GM21360 (cell line): Measurements from ENCODE around the gene CTSH.
"Not testable (repeated sequence)": the region's sequence is repeated elsewhere in the genome, so short reads cannot be mapped to it uniquely, and the experiment has no call there.

Experiments used
- ATAC-seq: cut with Tn5 transposase; IDR thresholded peaks from one replicate; pipeline ENCODE4 v1.9.1; 2021; ENCODE audit warnings: mild to moderate bottlenecking, moderate library complexity; ENCODE audit not compliant: unreplicated experiment

Gene CTSH

DNA sequence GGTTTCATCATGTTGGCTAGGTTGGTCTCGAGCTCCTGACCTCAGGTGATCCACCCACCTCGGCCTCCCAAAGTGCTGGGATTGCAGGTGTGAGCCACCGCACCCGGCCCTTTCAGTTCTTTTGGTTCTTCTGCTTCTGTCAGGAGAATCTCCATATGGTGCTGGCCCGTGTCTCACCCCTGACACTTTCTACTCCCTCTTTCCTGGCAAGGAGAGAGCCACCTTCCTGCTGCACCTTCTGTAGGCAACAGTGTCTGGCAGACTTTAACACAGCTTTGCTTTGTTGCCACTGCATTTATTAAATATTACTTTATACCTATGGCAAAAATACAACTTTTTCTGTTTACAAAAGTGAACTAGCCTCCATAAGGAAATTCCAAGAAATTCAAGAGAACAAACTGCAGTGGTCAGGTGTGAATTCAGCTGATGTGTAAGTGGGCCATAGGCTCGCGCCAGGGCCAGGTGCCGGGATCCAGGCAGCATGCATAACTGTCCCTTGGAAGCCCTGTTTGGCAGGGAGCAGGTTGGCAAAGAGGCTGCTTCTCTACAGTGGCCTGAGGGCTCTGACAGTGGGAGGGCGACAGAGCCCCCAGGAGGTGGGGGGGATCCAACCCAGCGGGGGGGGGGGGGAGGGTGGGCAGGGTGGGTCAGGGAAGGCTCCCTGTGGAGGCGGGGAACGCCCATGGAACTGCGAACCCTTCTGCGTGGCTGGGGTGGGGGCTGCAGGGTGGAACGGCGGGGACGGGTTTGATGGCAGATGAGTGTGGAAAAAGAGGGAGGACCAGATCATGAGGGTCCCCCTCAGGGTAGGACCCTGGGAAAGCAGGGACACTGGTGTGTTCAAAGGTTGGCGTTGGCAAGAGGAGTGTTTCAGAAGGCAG, 21.1 kb downstream of the CTSH start:
- no peak for ATAC-seq

DNA sequence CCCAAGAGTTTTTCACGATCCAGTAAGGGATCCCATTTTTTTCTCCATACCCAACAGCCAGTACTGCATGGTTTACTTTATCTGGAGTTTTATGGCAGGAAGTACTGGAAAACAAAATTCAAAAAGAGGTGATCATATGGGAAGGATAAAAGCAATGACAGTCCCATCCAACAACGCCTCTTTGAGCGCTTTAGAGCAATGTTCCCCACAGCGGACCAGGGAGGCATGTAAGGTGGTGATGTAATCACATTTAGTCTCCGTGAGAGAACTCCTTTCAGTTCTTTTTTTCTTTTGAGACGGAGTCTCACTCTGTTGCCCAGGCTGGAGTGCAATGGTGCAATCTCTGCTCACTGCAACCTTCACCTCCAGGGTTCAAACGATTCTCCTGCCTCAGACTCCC, 21.8 kb downstream of the CTSH start:
- ATAC-seq = no peak

DNA sequence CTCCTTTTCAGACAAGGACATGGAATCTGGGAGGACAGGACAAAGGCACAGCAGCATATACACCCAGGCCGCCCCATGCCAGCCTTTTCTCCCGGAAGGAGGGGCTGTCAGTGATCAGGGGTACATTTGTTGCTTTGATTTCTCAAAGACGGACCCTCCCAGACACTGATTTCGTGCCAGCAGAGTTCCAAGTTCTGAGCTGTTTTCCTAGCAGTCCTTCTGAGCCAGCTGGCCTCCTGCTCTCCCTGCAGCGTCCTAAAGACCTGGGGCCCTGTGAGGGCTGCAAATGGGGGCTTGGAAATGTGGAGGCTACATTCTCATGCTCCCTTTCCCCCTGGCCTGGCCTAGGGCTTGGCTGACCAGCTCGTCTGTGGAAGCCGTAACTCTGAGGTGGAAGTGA, 22.3 kb downstream of the CTSH start:
- no peak for ATAC-seq

DNA sequence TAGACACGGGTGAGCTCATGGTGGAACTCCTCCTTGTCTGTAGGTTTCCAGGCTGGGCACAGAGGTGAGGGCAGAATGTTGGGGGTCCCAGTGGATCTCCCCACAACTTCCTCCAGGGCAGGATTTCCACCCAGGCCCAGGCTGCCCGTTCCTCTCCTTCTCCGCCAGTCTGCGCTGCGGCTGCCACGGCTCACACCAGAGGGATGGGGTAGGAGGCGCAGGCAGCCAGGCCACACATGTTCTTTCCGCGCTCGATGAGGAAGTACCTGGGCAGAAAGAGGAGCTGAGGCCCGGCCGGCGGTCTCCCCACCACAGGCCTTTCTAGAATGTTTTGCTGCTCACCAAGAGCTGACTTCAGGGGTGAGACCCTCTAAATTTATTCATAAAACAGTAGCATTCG, 22.9 kb downstream of the CTSH start:
- no peak for ATAC-seq

DNA sequence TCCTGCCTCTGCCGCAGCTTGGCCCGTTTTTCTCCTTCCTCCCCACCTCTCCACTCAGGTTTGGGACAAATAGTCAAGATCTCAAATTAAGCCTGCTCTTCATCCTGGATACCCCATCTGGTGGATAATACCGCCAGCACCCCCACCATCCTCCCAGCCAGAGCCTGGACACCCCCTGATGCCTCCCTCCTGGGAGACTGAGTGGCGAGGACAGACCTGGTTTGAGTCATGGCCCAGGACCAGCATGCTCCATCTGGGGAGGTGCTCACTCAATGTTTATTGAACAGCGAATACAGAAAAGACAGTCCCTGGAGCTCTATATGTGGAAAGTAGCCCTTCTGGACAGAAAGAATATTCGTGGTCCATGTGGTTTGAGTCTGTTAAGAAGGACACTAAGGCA, 23.3 kb downstream of the CTSH start:
- no peak for ATAC-seq

DNA sequence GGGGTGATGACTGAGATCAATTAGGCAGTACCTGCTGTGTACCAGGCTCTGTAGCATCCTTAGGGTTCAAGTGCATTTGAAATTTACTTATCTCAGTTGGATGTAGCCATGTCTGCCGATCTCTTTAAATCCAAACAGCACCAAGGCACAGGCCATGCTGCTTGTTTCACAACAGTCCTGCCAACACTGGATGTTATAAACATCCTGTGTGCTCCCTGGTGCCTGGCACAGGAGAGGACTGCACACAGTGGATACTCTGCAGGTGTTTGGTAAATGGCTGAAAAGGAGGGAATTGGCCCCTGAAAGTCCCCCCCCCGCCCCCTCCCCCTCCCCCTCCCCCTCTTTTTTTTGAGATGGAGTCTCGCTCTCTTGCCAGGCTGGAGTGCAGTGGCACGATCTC, 27.0 kb downstream of the CTSH start:
- ATAC-seq = no peak

DNA sequence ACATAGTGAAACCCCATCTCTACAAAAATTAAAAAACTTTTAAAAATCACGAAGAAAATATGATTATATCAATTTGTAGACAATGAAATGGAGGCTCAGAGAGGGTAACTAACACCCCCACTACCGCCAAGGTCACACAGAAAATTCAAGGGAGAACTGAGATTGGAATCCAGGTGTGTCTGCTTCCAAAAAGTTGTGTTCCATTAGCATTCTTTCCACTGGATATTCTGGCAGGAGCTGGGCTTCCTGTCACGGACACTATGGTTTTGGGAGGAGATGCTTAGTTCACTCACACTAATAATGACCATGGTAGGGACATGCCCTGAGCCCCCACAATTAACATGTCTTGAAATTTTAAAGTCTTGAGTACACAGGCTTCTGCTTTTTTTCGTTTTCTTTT, 28.8 kb downstream of the CTSH start:
- ATAC-seq = no peak

DNA sequence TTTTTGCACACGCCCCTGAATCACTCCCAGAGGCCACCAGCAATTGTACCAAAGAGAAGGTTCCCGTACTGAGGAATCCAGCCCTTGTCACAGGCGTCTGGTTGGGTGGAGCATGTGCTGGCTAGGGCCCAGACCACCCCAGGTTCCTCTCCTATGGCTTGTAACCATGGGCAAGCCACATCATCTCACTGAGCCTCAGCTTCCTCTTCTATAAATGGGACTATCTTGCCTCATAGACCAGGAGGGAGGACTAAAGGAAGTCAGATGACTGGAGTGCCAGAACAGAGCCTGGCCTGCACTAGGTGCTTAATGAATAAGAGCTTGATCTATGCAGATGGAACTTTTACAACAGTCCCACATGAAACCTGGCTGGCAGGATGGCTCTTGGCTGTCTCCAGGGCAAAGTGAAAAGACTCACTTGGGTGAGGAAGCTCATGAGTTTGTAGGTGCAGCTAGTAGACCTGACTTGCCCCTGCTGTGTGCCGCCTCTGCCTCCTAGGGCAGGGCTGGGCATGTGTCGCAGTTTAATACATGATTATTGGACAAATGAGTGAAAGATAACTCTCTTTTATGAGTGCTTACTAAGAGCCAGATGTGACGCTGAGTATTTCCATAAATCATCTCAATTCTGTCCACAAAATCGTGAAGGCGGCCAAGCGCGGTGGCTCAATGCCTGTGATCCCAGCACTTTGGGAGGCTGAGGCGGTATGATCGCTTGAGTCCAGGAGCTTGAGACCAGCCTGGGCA, 29.3 kb downstream of the CTSH start:
- ATAC-seq = no peak

DNA sequence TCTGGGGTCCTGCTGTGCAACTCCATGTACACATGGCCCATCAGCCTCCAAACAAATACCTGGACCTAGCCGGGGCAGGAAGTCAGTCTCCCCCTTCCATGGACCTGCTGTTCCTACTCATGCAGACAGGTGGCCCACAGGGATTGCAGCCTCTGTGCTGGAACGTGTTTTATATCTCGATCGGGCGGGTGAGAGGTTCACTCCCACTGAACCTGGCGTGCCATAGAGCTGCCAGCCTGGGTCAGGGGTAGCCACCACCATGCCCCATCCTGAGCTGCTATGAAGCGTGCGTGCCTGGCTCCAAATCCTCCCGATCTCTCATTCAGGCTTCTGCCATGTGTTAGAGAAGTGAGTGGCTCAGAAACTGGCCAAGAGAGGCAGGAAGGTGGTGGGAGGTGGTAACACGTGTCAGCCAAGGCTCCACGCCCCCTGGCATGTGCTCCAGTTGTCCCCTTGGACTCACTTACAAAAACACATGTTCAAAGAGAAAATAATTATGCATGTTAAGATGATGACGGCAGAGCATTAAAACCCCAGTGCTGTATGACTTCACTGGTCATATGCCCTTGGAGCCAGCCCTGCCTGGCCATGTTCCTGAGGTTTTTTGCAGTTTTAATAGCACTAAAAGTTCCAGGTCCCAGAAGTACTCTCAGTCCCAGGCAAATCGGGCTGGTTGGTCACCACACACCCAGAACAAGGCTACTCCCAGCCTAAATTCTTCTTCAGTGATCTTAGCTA, 30.6 kb downstream of the CTSH start:
- ATAC-seq = no peak

DNA sequence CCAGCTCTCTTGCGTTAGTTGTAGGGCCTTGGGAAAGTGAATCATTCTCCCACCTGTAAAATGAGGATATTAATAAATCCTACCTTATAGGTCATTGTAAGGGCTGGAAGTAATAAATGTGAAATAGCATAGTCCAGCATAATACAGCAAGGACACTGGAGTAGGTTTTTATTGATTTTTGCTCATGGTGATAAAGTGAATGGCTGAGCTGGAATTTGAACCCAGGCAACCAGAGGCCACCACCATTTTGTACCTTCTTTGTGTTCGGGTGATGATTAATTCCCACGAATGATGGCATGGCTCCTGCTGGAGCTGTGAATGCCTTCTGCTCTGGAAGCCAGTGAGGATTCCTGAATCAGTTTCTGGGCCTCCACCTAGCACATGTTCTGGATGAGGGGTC, 31.8 kb downstream of the CTSH start:
- ATAC-seq = no peak

DNA sequence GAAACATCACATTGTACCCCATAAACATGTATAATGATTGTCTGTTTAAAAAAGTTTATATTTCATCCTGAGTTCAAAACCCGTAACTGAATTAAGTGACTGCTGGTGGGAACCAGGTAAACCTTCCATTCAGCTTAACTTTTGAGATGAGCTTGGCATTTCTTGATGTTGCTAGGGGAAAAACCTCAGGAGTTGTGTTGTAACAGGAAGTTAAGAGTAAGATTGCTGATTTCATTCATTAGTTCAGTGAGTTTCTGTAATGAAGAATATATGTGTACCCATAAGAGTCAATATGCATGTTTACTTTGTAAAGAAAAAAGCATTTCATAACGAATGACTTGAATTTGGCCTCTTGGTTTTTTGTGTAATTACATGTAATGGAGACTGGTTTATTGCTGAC, 32.5 kb downstream of the CTSH start:
- ATAC-seq = no peak

DNA sequence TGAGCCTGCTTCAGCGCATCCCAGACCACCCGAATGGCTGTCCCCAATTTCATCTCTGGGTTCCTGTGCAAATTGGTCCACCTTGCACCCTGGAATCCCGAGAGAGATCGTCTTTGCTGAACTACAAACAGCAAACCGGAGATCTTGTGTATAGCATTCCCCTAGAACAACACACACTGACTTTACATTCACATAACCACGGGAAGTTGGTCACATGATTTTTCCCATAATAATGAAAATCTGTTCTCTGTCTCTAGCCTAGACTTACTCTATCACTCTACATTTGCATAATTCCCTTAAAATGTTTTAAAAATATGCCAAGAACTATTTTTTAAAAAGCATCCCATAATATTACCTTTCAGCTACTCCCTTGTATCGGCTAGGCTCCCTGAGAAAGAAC, 34.6 kb downstream of the CTSH start:
- no peak for ATAC-seq

DNA sequence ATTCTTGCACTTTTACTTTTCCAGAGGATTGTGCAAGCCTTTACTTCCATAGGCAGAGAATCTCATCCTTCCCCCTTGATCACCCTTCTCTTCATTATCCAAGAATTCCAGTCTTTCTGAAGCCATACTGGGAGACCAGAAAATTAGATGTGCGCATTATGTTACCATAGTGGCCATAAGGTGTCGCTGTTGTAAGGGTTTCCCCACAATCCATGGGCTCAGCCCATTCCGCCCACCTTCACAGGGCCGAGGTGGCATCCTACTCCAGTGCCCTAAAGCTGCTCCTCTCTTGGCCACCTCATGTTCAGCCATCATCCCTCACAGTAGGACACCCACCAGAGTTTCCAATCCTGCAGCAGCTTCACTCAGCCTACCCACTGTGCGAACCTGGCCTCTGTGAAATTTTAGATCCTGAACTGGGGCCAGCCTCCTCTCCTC, 35.0 kb downstream of the CTSH start:
- ATAC-seq = no peak

DNA sequence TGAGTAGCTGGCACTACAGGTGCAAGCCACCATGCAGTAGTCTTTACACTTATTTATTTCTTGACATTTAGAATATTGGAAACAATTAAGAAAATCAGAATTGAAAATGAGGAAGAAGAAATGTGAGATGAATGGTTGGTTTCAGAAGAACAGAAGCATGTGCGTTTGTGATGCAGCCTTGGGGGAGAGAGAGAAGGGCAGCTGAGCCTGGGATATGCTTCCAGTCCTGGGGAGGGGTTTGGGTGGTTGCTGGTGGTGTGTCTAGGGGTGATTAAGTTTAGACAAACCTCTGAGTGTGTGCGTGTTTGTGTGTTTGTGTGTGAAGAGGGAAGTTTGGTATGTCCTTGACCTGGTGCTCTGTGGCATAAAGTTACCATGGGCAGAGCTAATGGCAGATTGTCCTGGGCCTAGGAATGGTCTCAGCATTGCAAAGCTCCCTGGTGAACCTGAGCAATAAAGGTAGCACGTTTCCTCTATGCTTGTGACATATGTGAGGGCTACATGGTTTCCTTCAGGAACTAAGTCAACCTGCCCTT, 35.6 kb downstream of the CTSH start:
- no peak for ATAC-seq

DNA sequence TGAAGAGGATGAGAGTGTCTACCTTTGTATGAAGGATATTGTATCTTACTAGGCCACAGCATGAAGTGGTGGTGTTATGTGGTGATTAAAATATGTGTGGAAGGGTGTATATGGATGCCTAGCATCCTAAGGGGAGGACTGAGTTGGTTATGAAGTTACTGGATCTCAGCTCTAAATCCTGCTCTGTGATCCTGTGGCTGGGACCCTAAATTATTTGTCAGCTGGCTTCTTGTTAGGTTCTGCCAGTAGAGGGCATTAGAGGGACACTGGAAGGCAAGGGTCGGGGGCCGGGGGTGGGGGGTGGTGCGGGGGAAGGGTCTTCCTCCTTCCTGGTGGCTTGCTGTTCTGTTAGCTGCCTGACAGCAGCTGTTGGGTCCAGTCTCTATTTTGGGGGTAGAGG, 37.3 kb downstream of the CTSH start:
- no peak for ATAC-seq

DNA sequence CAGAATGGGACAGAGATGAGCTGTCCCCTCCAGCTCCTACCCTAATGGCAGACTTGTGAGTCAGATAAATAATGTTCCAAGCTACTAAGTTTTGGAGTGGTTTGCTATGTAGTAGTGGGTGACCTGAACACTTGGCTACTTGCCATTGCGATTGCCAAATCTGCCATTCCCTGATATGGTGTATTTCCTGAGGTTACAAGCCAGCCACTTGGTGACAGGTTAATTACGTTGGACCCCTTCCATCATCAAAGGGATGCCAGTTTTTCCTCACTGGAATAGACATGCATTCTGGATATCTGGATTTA, 38.6 kb downstream of the CTSH start:
- no peak for ATAC-seq

DNA sequence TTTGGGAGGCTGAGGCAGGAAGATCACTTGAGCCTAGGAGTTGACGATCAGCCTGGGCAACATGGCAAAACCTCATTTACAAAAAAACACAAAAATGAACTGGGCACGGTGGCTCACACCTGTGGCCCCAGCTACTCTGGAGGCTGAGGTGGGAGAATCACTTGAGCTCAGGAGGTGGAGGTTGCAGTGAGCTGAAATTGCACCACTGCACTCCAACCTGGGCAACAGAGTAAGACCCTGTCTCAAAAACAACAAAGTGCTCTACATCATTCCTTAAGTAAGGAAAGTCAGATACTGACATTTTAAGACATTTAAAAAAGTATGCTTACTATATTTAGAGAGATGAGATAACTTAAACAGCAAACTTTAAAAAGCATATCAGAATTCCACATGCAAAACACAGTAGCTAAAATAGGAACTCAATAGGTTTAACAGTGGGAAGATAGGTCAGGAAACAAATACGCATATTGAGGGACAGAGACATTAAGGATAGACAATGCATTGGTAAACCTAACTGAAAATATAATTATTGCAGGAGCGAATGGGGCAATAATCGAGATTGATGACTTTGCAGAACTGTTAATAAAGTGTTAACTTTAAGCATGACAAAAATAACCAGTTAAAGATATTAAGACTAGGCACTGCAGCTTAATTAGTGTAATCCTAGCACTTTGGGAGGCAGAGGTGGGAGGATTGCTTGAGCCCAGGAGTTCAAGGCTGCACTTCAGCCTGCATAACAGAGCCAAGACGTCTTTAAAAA, 40.1 kb downstream of the CTSH start:
- ATAC-seq = no peak

DNA sequence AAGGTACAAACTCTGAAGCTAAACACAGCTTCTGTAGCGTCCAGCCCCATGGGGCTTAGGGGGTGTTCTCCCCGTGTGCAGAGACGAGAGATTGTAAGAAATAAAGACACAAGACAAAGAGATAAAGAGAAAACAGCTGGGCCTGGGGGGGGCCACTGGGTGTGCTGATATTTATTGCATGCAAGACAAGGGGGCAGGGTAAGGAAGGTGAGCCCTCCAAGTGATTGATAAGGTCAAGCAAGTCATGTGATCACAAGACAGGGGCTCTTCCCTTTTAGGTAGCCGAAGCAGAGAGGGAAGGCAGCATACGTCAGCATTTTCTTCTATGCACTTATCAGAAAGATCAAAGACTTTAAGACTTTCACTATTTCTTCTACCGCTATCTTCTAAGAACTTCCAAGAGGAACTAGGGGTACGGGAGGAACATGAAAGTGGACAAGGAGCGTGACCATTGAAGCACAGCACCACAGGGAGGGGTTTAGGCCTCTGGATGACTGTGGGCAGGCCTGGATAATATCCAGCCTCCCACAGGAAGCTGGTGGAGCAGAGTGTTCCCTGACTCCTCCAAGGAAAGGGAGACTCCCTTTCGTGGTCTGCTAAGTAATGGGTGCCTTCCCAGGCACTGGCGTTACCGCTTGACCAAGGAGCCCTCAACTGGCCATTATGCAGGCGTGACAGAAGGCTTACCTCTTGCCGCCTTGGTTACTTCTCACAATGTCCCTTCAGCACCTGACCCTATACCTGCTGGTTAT, 42.4 kb downstream of the CTSH start:
- ATAC-seq = not testable (repeated sequence)

DNA sequence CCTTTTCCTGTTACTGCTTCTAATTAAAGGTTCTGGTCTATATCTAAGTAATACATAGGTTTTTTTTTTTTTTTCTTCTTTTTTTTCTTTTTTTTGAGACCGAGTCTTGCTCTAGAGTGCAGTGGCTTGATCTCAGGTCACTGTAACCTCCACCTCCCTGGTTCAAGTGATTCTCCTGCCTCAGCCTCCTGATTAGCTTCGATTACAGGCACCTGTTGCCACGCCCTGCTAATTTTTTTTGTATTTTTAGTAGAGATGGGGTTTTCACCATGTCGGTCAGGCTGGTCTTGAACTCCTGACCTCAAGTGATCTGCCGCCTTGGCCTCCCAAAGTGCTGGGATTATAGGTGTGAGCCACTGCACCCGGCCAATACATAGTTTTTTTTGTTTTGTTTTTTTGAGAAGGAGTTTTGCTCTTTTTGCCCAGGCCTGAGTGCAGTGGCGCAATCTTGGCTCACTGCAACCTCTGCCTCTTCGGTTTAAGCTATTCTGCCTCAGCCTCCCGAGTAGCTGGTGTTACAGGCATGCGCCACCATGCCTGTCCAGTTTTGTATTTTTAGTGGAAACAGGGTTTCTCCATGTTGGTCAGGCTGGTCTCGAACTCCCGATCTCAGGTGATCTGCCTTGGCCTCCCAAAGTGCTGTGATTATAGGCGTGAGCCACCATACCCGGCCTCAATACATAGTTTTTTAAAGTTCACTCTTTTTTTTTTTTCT, 43.9 kb downstream of the CTSH start:
- ATAC-seq = not testable (repeated sequence)
